ENCODE measurements around the gene VTA1.
"Not testable (repeated sequence)": the region's sequence is repeated elsewhere in the genome, so short reads cannot be mapped to it uniquely, and the experiment has no call there.

Gene VTA1

DNA sequence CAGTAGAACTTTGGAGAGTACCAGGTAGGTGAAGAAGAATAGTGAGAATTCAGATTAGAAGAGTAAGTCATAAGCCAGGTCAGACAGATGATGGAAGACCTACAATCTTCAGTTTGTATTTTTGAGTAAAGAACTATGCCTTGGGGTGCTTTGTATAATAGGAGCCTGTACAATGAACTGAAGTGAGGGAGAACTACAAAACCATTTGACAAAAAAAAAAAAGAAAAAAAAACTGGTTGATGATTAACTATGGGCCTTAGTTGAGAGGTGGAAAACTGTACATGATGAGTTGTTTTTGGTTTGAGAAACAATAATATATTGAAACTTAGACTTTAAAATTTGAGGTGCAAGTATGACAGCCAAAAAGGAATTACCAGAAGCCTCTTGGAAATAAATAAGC is 25.7 kb downstream of the VTA1 start:
- DNase-seq = no peak

DNA sequence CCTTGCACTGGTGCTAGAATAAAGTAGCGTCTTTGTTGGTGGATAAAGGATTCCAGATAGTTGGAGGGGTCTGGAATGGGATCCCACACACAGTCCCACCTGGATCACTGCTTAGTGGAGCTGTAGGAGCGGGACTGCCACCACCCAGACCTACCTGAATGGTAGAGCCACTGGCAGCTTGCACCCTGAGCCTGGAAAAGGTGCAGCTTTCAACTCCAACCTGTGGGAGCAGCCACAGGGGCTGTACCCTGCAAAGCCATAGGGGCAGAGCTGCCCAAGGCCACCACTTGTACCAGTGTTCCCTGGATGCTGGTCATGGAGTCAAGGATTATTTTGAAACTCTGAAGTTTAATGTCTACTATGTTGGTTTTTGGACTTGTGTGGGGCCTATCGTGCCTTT is 26.9 kb downstream of the VTA1 start:
- no peak for DNase-seq

DNA sequence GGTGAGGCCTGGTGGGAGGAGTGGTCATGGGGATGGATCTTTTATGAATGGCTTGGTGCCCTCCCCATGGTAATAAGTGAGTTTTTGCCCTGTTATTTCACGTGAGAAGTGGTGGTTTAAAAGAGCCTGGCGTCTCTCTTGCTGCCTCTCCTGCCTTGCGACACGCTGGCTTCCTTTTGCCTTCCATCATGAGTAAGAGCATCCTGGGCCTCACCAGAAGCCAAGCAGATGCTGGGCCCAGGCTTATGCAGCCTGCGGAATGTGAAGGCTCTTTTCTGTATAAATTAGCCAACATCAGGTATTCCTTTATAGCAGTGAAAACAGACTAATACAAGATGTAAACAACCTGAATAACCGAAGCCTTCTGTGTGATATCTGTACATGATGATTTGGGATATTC is 27.6 kb downstream of the VTA1 start:
- no peak for DNase-seq

DNA sequence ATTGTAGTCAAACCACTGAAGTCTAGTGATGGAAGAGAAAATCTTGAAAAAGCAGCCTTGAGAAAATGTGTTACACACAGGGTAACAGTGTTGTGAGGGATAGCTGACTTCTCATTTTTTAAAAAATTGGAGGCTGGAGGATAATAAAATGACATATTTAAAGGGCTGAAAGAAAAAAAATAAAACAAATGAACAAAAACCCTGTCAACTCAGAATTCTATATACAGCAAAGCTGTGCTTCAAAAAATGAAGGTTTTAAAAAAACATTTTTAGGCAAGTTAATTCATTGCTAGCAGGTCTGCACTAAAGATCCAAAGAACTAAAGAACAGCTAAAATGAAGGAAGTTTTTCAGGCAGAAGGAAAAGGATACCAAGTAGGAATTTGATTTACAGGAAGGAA is 31.1 kb downstream of the VTA1 start:
- no peak for DNase-seq

DNA sequence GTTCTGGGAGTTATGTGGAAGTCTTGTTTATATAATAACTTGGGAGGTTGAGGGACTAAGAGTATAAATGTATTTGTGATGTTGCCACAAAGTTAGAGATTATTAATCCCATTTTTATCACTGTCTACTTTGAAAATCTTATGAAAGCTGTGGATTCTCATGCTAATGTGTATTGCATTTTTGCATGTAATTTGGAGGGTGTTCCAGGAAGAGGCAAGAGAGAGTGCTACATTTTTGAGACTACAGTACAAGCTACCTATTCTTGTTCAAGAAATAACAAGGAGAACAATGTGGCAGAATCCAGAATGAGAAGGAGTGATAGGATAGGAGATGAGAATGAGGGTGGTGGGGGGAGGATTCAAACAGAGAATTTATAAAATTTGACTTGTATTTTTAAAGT is 34.9 kb downstream of the VTA1 start:
- no peak for DNase-seq

DNA sequence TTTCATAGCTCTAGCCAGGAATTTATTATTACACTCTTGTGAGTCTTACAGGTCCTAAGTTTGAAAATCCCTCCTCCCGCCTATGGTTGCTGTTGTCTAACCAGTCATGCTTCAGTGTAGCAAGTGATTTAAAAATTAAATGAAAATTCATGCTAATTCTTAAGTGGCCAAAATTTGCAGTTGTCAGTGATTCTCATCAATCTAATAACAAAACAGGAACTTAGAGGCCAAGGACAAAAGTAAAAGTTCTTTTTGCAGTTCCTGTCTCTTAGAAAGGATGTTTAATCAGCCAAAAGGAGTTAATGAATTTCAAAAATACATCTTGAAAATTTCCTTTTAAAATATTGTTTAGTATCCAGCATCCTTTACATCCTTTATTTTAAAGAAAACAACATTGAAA is 36.3 kb downstream of the VTA1 start:
- DNase-seq = no peak

DNA sequence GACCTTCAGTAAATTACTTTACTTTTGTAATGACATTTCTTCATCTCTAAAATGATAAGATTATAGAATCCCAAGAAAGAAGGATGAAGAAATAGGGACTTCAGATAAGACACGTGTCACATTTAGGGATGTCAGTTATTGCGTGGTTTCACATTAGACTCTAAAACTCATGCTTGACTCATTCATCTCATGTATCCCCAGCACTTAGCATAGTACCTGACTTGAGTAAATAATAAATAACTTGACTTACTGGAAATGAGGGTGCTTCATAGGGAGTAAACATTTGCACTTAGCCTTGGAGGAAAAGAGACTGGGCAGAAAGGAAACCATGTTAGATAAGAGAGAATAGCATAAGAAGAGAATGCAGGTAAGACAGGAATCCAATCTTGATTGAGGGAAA is 37.2 kb downstream of the VTA1 start:
- no peak for DNase-seq

DNA sequence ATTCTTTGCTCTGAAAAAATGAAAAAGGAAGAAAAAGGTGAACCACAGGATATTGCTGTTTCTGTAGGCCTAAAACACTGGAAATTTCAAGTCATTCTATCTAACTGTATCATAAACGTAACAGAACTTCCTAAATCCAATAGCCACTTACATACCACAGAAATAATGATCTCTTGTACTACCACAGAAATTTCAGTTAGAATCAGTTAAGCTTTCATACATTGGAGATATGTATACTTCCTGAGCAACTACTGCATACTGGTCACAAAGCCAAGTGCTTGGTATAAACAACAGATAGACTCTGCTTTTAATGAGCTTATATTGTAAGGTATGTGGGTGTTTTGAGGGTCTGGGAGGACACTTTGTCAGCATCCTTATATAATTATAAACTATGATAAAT is 38.6 kb downstream of the VTA1 start:
- no peak for DNase-seq

DNA sequence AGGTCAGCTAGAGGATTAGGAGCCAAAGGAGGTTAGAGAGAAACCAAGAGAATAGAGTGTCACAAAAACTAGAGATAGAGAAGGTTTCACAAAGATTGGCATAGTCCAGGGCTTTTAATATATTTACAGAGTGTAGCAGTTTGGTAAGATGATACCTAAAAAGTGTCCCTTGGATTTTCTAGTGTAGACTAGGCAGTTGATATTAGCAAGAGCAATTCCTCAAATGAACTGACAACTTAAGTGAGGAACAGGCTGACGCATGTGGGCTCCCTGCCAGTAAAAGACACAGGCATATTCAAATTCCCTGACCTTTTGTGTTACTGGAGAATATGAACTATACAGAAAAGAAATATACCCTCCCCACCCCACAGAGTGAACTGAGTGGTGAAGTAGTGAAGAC is 40.1 kb downstream of the VTA1 start:
- no peak for DNase-seq

DNA sequence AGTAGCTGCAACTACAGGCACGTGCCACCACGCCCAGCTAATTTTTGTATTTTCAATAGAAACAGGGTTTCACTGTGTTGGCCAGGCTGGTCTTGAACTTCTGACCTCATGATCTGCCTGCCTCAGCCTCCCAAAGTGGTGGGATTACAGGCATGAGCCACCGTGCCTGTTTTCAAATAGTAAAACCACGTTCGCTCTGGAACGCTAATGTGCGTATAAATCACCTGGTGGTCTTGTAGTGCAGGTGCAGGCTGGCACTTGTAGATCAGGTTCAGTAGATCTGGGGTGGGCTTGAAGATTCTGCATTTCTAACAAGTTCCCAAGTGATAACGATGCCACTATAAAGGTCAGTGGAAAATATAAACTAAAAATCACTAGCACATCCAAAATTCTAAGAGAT is 41.3 kb downstream of the VTA1 start:
- DNase-seq = not testable (repeated sequence)

DNA sequence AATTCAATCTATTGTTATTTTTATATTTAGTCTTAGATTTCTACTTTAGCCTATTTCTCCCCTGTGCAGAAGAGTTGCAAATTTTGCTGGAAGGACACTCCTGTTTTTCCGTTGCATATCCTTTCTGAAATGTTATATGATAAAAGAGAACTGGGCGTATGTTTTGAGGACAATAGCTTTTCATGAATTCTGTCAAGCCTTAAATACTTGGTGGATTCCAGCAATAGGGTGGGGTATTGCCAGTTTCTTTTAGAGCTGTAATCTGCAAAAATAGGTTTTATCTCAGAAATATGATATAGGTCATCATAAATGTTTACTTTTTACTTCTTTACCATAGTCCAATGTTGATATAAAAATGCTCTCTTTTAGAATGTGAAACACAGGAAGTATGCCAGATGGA is 42.0 kb downstream of the VTA1 start:
- DNase-seq = no peak

DNA sequence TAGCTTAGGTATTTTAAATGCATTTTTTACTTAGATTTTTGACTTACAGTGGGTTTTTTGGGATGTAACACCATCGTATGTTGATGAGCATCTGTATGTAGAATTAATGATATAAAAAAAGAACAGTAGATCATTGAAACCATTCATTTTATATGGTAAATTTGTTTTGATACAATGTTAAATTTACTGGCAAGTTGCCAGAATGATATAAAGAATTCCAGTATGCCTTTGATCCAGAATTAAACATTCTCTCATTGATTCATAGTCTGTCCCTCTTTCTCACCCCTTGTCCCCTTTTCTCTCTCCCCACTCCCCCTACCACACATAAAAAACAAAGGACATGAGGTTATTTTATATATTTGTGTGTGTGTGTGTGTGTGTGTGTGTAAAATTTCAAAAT is 45.3 kb downstream of the VTA1 start:
- no peak for DNase-seq

DNA sequence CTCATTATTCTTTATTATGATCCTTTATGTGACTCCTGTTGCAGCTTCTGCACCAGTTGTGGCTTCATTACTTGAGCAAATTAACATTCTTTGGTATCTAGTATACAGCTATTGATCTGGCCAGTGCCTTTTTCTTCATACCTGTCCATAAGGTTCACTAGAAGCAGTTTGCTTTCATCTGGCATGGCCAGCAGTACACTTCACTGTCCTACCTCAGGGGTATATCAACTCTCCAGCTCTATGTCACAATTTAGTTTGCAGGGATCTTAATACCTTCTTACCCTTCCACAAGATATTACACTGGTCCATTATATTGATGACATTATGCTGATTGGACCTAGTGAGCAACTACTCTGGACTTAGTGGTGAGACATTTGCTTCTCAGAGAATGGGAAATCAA is 46.6 kb downstream of the VTA1 start:
- no peak for DNase-seq

DNA sequence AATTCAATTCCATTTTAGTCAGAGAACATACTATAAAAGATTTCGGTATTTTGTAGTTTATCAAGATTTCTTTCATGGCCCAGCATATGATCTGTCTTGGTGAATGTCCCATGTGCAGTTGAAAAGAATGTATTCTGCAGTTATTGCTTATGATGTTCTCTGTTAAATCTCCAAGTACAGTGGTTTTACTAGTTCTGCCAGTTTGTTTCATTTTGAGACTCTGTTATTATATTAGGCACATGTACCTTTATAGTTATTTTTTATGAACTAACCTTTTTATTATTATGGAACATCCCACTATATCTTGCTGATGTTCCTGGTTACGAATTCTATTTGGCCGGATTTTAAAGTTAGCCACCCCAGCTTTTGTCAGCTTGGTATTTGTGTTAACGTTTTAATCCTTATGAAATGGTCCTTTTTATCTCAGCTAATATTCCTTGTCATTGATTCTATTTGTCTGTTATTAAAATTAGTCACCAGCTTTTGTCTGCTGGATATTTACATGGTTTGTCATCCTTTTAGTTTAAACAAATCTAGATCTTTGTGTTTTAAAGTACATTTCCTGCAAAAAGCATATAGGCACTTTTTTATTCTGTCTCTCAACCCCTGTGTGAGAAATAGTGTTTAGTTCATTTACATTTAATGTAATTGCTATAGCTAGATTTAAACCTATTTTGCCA is 48.9 kb downstream of the VTA1 start:
- no peak for DNase-seq

DNA sequence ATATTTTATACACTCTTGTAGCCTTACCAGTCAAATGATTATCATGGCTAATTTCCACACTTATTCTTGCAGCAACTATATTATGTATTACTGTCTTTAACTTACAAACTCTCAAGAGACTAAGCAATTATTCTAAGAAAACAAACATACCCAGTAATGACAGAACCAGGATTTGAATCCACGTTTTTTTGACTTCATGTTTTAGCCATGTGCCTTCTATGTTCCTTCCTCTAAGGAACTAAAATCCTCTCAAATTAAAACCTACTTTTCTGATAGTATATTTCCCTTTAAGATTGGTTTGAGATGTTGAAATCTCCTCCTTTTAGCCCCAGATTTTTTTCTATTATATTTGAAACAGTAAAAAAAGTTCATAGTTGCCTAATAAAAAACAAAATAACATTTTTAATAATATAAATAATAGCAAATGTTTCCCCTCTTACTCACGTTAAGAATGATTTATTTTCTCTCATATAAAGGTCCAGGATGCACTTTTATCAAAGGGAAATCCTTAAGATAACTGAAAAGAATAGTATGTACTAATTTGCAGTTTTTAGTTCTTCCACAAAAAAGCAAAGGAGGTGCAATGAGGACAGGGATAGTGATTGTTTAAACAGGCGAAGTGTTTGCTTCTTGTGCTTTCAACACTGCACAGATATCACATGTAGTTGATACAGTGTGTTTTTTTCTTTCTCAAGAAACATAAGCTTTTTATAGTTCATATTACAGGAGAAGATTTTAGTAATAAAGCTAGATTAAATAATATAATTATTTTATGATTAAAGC is 54.0 kb downstream of the VTA1 start:
- DNase-seq = no peak

DNA sequence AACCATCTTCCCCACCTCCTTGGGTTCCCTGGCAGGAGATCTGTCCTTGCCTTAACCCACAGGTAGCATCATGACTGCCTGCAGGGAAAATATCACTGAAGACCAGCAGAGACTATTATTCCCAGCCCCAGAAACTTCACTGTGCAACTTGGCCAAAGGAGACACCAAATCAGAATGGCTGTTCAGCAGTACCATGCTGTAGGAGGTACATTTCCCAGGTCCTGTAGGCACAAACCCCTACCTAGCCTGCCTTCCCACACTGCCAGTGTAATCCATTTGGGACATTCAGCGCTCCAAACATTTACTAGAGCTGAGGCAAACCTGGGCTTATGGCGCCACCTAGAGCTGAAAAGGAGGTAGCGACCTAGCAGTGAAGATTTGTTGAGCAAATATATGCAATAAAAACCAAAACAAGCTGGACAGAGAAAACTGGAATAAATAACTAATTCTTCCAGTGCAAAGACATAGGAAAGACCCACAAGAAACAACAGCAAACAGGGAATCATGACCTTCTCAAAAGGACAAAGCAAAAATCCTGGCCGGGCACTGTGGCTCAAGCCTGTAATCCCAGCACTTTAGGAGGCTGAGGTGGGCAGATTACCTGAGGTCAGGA is 60.3 kb downstream of the VTA1 start:
- DNase-seq = peak; percentile 6 to 49 (median 30)

DNA sequence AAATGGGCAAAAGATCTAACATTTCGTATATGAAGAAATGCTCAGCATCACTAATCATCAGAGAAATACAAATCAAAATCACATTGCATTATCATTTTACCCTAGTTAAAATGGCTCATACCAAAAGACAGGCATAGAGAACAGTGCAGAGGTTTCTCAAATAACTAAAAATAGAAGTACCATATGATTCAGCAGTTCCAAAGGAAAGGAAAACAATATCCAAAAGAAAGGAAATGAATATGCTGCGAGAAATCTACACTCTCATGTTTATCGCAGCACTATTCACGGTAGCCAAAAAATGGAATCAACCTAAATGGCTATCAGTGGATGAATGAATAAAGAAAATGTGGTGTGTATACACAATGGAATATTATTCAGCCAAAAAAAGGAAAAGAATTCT is 63.5 kb downstream of the VTA1 start:
- no peak for DNase-seq

DNA sequence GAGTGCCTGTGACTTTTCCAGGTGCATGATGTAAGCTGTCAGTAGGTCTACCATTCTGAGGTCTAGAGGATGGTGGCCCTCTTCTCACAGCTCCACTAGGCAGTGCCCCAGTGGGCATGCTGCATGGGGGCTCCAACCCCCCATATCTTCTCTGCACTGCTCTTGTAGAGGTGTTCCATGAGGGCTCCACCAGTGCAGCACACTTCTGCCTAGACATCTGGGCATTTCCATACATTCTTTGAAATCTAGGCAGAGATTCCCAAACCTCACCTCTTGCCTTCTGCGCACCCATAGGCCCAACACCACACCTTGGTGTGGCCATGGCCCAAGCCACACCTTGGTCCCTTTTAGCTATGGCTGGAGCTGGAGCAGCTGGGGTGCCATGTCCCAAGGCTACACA is 66.3 kb downstream of the VTA1 start:
- no peak for DNase-seq

DNA sequence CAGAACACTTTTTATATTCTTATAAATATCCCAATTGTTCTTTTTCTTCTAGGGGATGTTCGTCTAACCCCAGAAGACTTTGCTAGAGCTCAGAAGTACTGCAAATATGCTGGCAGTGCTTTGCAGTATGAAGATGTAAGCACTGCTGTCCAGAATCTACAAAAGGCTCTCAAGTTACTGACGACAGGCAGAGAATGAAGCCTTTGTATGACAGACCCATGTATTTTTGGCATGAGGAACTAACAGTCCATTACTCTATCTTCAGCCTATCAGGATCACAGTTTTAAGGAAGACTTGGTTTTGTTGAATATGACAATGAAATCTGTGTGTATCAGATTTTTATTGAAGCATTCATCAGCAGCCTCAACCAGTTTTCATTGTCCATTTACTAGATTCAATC is 71.4 kb downstream of the VTA1 start:
- no peak for DNase-seq

DNA sequence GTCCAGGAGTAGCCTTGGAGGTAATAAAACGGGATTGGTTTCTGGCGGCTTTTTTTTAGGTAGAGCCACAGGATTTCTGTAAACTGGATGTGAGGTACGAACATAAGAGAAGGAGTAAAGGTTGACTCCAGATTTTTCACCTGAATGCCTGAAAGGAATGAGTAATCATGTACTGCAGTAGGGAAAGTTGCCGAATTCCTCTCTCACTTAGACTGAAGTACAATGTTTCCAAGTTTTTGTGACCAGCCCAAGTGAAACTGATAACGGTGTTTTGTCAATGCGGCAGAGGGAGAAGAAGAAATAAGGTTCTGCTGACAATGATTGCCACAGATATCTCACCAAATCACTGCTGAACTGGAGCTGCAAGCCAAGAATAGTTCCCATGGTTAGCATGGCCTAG is 75.0 kb downstream of the VTA1 start:
- no peak for DNase-seq

DNA sequence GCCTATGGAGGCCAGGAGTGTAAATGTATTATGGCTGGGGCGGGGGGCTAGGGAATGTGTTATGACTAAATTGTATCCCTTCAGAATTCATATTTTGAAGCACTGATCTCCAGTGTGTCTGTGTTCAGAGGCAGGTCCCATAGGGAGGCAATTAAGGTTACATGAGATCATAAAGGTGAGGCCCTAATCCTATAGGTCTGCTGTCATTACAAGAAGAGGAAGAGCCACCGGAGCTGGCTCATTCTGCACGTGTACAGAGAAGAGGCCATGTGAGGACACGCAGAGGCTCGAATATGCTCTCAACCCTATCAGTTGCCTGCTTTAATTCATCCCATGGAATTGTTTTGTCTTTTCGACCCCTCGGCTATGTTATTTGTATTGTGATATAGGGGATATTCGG is 76.9 kb downstream of the VTA1 start:
- DNase-seq = no peak

DNA sequence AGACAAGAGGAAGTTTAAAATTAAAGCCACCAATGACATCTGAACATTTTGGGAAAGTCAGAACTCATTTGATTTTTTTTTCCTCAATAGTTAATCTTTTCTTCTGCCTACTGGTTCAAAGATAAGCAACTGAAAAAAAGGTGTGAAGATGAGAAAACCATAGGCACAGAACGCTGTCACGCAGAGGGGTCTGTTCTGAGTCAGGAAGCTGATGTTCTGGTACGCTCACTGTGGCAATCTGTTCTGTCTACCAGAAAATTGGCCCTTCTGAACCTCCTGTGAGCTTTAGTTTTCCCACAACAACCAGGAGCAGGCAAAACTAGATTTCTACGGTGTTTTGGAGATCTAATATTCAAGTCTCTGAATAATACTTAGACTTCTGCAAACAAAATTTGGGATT is 78.1 kb downstream of the VTA1 start:
- DNase-seq = no peak

DNA sequence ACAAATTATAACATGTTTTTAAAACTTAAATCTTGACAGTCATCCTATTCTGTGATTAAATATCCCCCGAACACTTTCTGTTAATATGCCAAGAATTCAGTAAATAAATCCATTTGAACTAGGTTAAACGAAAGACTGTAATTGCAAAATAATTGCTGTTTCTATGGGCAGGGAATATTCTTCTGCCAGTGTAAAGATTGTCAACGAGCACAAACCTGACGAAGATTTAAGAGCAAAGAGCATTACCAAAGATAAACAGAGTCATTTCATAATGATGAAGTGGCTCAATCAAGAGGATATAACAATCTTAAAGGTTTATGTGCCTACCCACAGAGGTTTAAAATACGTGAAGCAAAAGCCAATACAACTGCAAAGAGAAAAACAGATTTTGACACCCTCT is 78.5 kb downstream of the VTA1 start:
- no peak for DNase-seq

DNA sequence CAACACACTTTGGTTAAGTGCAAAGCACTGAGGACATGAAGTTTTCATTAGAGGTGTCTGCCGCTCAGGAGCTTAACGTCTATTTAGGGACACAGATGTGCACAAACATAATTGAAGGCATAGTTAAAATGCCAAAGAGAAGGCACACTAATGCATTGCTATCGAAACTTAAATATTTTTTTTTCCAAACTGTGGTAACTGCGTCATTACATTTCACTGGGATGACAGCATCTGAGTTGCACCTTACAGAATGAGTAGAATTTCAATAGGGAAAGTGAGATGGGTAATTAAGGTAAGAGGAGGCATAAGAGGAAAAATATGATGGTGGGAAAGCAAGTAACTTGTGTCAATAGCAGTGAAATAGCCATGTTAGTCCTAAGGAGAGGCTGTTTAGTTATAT is 79.7 kb downstream of the VTA1 start:
- DNase-seq = no peak
